ENCODE measurements around the gene TRABD. TPM values are rescaled to one million over a fixed set of nuclear protein-coding genes. Genes with fewer than 3 reads are reported as not detected.
A peak's percentile ranks its signal among the peaks of the same experiment; 100 is the strongest.

TRABD gene
- total and polyA plus RNA-seq, 2 donors from 2014 or later: 34.2 to 56.3 TPM

- DNase-seq (peak in 2 of 5 donors; percentile 53 to 75), FAIRE-seq (no peak)
- peaks cover 0 to 4% (median 0%) of the 10 kb centered on the region in 3 donors for H3K4me1 ChIP-seq (ENCODE audit: control insufficient read depth in 2 of 3, insufficient read depth in 2 of 3, low read depth in 1 of 3, low read length in 3 of 3)
- no peak overlapping the region for H3K27ac ChIP-seq (ENCODE audit: low read depth in 2 of 2, low read length in 2 of 2)
- no peak overlapping the region for H3K4me3 ChIP-seq (ENCODE audit: low read length in 3 of 3)
- intact Hi-C loops (cut with DNase I): no loop called here
- no peaks in the 10 kb centered on the region for H3K9me3 ChIP-seq (ENCODE audit: control insufficient read depth in 2 of 3, insufficient read depth in 1 of 3, low read length in 3 of 3)
- H3K36me3 ChIP-seq (ENCODE audit: control insufficient read depth in 2 of 3, insufficient read depth in 3 of 3, low read length in 3 of 3): peaks cover 2 to 35% (median 26%) of the 10 kb centered on the region in 3 donors
- TF ChIP-seq, protein P1, sequence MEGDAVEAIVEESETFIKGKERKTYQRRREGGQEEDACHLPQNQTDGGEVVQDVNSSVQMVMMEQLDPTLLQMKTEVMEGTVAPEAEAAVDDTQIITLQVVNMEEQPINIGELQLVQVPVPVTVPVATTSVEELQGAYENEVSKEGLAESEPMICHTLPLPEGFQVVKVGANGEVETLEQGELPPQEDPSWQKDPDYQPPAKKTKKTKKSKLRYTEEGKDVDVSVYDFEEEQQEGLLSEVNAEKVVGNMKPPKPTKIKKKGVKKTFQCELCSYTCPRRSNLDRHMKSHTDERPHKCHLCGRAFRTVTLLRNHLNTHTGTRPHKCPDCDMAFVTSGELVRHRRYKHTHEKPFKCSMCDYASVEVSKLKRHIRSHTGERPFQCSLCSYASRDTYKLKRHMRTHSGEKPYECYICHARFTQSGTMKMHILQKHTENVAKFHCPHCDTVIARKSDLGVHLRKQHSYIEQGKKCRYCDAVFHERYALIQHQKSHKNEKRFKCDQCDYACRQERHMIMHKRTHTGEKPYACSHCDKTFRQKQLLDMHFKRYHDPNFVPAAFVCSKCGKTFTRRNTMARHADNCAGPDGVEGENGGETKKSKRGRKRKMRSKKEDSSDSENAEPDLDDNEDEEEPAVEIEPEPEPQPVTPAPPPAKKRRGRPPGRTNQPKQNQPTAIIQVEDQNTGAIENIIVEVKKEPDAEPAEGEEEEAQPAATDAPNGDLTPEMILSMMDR (IDR thresholded peaks at IDR 0.05; ENCODE audit: borderline replicate concordance, extremely low read depth, insufficient read depth): no peak
- no peaks in the 10 kb centered on the region for H3K27me3 ChIP-seq (ENCODE audit: control insufficient read depth, insufficient read depth, low read length)
- H3K9ac ChIP-seq (ENCODE audit: low read length in 3 of 3): no peak overlapping the region
Observed at GRCh38 chr22:50218153-50218995, 32.7 kb downstream of the TRABD start.

- peak; percentile 18 to 90 (median 66) for DNase-seq
- Histone ChIP-seq H3K9ac (ENCODE audit: low read length in 3 of 3) (no peak overlapping the region), H3K36me3 (ENCODE audit: control insufficient read depth in 2 of 3, insufficient read depth in 3 of 3, low read length in 3 of 3) (peaks cover 2 to 40% (median 29%) of the 10 kb centered on the region in 3 donors), H3K27ac (ENCODE audit: low read depth in 2 of 2, low read length in 2 of 2) (no peak overlapping the region), H3K27me3 (ENCODE audit: control insufficient read depth, insufficient read depth, low read length) (no peaks in the 10 kb centered on the region), H3K4me1 (ENCODE audit: control insufficient read depth in 2 of 3, insufficient read depth in 2 of 3, low read depth in 1 of 3, low read length in 3 of 3) (peaks cover 0 to 4% (median 0%) of the 10 kb centered on the region in 3 donors), H3K9me3 (ENCODE audit: control insufficient read depth in 2 of 3, insufficient read depth in 1 of 3, low read length in 3 of 3) (no peaks in the 10 kb centered on the region), H3K4me3 (ENCODE audit: low read length in 3 of 3) (no peak overlapping the region)
- intact Hi-C loops (cut with DNase I): no loop called here
- TF ChIP-seq, protein P1 (IDR thresholded peaks at IDR 0.05; ENCODE audit: borderline replicate concordance, extremely low read depth, insufficient read depth): no peak
- FAIRE-seq: no peak
Observed at GRCh38 chr22:50218996-50219727, 33.4 kb downstream of the TRABD start.

DNA sequence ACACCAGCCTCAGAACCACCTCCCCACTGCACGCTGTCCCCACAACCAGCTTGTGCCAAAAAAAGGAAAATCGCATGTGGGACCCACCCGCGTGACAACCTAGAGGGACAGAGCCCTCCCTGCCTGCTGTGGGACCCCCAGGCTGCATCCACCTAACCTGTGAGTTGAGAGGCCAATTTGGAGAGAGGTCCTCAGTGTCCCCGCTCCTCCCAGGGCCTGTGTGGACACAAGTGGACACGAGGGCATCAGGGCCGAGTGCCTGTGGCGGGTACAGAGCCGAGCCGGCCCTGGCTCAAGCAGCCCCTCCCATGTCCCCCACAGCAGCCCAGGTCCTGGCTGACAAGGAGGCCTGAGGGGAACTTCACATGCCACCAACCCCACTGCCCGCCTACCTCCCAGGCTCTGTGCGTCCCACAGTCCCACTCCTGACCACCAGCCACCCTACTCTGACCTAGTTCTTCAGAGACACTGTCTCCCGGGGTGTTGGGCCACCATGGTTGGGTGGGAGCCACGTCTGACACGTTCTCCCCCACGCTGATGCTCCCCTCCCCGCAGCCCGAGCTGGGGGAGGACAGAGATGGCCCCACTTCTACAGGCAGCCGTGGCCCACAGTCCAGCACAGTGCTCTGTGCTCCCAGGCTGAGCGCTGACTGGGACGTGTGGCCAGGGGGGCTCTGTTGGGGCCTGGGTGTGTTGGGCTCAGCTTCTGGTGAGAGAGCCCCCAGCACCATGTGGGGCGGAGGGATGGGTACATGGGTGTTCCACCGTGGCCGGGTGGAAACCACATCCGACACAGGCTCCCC is 34.3 kb downstream of the TRABD start:
- Histone ChIP-seq H3K27me3 (ENCODE audit: control insufficient read depth, insufficient read depth, low read length) (no peaks in the 10 kb centered on the region), H3K9me3 (ENCODE audit: control insufficient read depth in 2 of 3, insufficient read depth in 1 of 3, low read length in 3 of 3) (no peaks in the 10 kb centered on the region), H3K9ac (ENCODE audit: low read length in 3 of 3) (no peak overlapping the region), H3K36me3 (ENCODE audit: control insufficient read depth in 2 of 3, insufficient read depth in 3 of 3, low read length in 3 of 3) (peaks cover 2 to 38% (median 26%) of the 10 kb centered on the region in 3 donors), H3K4me3 (ENCODE audit: low read length in 3 of 3) (no peak overlapping the region), H3K4me1 (ENCODE audit: control insufficient read depth in 2 of 3, insufficient read depth in 2 of 3, low read depth in 1 of 3, low read length in 3 of 3) (peaks cover 0 to 3% (median 0%) of the 10 kb centered on the region in 3 donors), H3K27ac (ENCODE audit: low read depth in 2 of 2, low read length in 2 of 2) (no peak overlapping the region)
- DNase-seq (no peak), FAIRE-seq (no peak)
- TF ChIP-seq, protein P1 (IDR thresholded peaks at IDR 0.05; ENCODE audit: borderline replicate concordance, extremely low read depth, insufficient read depth): no peak
- intact Hi-C loops (cut with DNase I): no loop called here

Data from kidney (tissue), 14 donors.